HG02678 (cell line): ENCODE data around the gene CCL18.
"Not testable (repeated sequence)": the region's sequence is repeated elsewhere in the genome, so short reads cannot be mapped to it uniquely, and the experiment has no call there.

ENCODE experiments used
- ATAC-seq: cut with Tn5 transposase; IDR thresholded peaks from one replicate; pipeline ENCODE4 v1.9.1; 2021; ENCODE audit warnings: mild to moderate bottlenecking, moderate library complexity; ENCODE audit not compliant: unreplicated experiment

CCL18 gene

GRCh38 chr17:36099004-36099403 is 34.9 kb downstream of the CCL18 start:
- ATAC-seq = not testable (repeated sequence)

- peak; percentile 80 for ATAC-seq
Observed at GRCh38 chr17:36103401-36103975, 39.4 kb downstream of the CCL18 start, which contains the start of gene CCL4. Gene CCL4, plus strand, starts transcription at chr17:36103827. Its CDS starts 79 bp downstream, at chr17:36103906.

- ATAC-seq = not testable (repeated sequence)
Observed at GRCh38 chr17:36104246-36104645, 40.2 kb downstream of the CCL18 start.

GRCh38 chr17:36104701-36105181 is 40.7 kb downstream of the CCL18 start:
- no peak for ATAC-seq

- no peak for ATAC-seq
Observed at GRCh38 chr17:36105781-36106492, 41.9 kb downstream of the CCL18 start.

GRCh38 chr17:36106493-36106835 is 42.4 kb downstream of the CCL18 start:
- no peak for ATAC-seq

GRCh38 chr17:36107660-36108059 is 43.6 kb downstream of the CCL18 start:
- ATAC-seq = no peak

- ATAC-seq = not testable (repeated sequence)
Observed at GRCh38 chr17:36108265-36108664, 44.2 kb downstream of the CCL18 start.

- no peak for ATAC-seq
Observed at GRCh38 chr17:36111068-36111490, 47.0 kb downstream of the CCL18 start.

GRCh38 chr17:36112572-36112971 is 48.5 kb downstream of the CCL18 start:
- no peak for ATAC-seq

GRCh38 chr17:36113131-36113530 is 49.1 kb downstream of the CCL18 start:
- not testable (repeated sequence) for ATAC-seq

GRCh38 chr17:36114971-36115648 is 51.0 kb downstream of the CCL18 start:
- not testable (repeated sequence) for ATAC-seq

- ATAC-seq = not testable (repeated sequence)
Observed at GRCh38 chr17:36115649-36115977, 51.5 kb downstream of the CCL18 start.

GRCh38 chr17:36117505-36118382 is 53.7 kb downstream of the CCL18 start:
- ATAC-seq = no peak

GRCh38 chr17:36118477-36119353 is 54.6 kb downstream of the CCL18 start:
- no peak for ATAC-seq

- ATAC-seq = no peak
Observed at GRCh38 chr17:36120221-36120620, 56.1 kb downstream of the CCL18 start.

- ATAC-seq = not testable (repeated sequence)
Observed at GRCh38 chr17:36121099-36121498, 57.0 kb downstream of the CCL18 start.
